Sigmoid colon (tissue), 4 donors: Measurements from ENCODE around the gene ATP13A5.

ENCODE experiments used
- CTCF ChIP-seq, 4 experiments: fragments of 450-650 bp in 3 of 4; fragments of 200-600 bp in 1 of 4; IDR thresholded peaks; one replicate each; pipeline ENCODE4 v1.5.1; 2016 to 2019; ENCODE audit warnings: antibody characterized with exemption in 4 of 4, mild to moderate bottlenecking in 3 of 4, moderate library complexity in 2 of 4
- EP300 ChIP-seq, 4 donors: sonication (generic); formaldehyde crosslinking; IDR thresholded peaks; one replicate each; pipeline ENCODE4 v1.6.1; 2017; ENCODE audit warnings: antibody characterized with exemption in 4 of 4
- POLR2A ChIP-seq, 2 donors: fragments of 450-650 bp; IDR thresholded peaks; one replicate each; pipeline ENCODE4 v1.6.1; 2016; ENCODE audit warnings: antibody characterized with exemption in 2 of 2, mild to moderate bottlenecking in 2 of 2, moderate library complexity in 2 of 2
- POLR2AphosphoS5 ChIP-seq, 4 donors: sonication (generic); formaldehyde crosslinking; IDR thresholded peaks; one replicate each; pipeline ENCODE4 v1.6.1; 2017; ENCODE audit warnings: antibody characterized with exemption in 4 of 4

GRCh38 chr3:193347521-193348501 is 30.7 kb downstream of the ATP13A5 start:
- TF ChIP-seq CTCF (IDR thresholded peaks at IDR 0.05) (no peak), POLR2AphosphoS5 (IDR thresholded peaks at IDR 0.05) (no peak), POLR2A (IDR thresholded peaks at IDR 0.05) (no peak), EP300 (IDR thresholded peaks at IDR 0.05) (no peak)
